Caco-2 (cell line): ENCODE measurements around the gene TBRG4. TPM values are rescaled to one million over a fixed set of nuclear protein-coding genes. Genes with fewer than 3 reads are reported as not detected.

Experiments used
- BruUV-seq: library from RNA; stranded (reverse); fragments of 400-500 nt; replicated peaks from 2 replicates; lab custom pipeline; 2021; lab: Mats Ljungman, UMichigan
- CTCF ChIA-PET: fragments of 300-600 bp; sonication (Branson Sonifier 250); formaldehyde crosslinking; loops from one replicate; lab custom pipeline; 2022; ENCODE audit warnings: antibody characterized with exemption; lab: Charles Lee
- POLR2A ChIA-PET: fragments of 300-600 bp; sonication (Branson Sonifier 250); formaldehyde crosslinking; loops from one replicate; lab custom pipeline; 2022; ENCODE audit warnings: antibody characterized with exemption; lab: Charles Lee
- DNase-seq, 2 experiments: peaks; one replicate each; pipeline versions ENCODE4 v3.0.0 to v3.0.0-alpha.2; 2020 to 2022
- H3K27me3 ChIP-seq: replicated peaks from 2 replicates; pipeline ENCODE4 v1.6.0; 2011; ENCODE audit warnings: low read length; ENCODE audit not compliant: control insufficient read depth, insufficient read depth
- H3K36me3 ChIP-seq: 2 replicates; pipeline ENCODE4 v1.5.1; 2011; ENCODE audit warnings: low read length; ENCODE audit not compliant: control insufficient read depth, insufficient read depth
- H3K4me1 ChIP-seq: fragments of 250-450 bp; sonication (Bioruptor Pico); 2 replicates; pipeline ENCODE4 v1.5.1; 2020; ENCODE audit warnings: mild to moderate bottlenecking
- H3K4me3 ChIP-seq: 2 replicates; pipeline ENCODE4 v1.5.1; 2011; ENCODE audit warnings: low read depth, mild to moderate bottlenecking, control low read depth, low read length
- H3K9me3 ChIP-seq: fragments of 250-450 bp; sonication (Bioruptor Pico); 2 replicates; pipeline ENCODE4 v1.5.1; 2020; ENCODE audit warnings: mild to moderate bottlenecking, moderate library complexity
- H3K27ac Mint-ChIP-seq: one replicate; pipeline ENCODE4 v1.8.0; 2022; ENCODE audit warnings: mixed read lengths; ENCODE audit not compliant: unreplicated experiment
- H3K27me3 Mint-ChIP-seq: one replicate; pipeline ENCODE4 v1.8.0; 2022; ENCODE audit warnings: mixed read lengths; ENCODE audit not compliant: insufficient read depth, unreplicated experiment
- H3K36me3 Mint-ChIP-seq: one replicate; pipeline ENCODE4 v1.8.0; 2022; ENCODE audit warnings: mild to moderate bottlenecking, mixed read lengths; ENCODE audit not compliant: insufficient read depth, unreplicated experiment
- H3K4me1 Mint-ChIP-seq: one replicate; pipeline ENCODE4 v1.8.0; 2022; ENCODE audit warnings: low read depth, mixed read lengths; ENCODE audit not compliant: unreplicated experiment
- H3K4me3 Mint-ChIP-seq: one replicate; pipeline ENCODE4 v1.8.0; 2022; ENCODE audit warnings: mild to moderate bottlenecking, moderate library complexity, mixed read lengths; ENCODE audit not compliant: unreplicated experiment
- H3K9me3 Mint-ChIP-seq: one replicate; pipeline ENCODE4 v1.8.0; 2022; ENCODE audit warnings: mixed read lengths; ENCODE audit not compliant: unreplicated experiment
- intact Hi-C: fragments of 100-400 bp; cut with micrococcal nuclease; formaldehyde crosslinking; loops from one replicate; pipeline ENCODE4 v1.10.0; 2022; ENCODE audit not compliant: unreplicated experiment
- total RNA-seq: library from RNA; stranded (reverse); gene quantifications from 2 replicates; pipeline ENCODE4 v1.2.3, GENCODE V29; 2022
- TF ChIP-seq, protein P1 (sequence below), 2 experiments: fragments of 200-600 bp in 1 of 2; IDR thresholded peaks; 1 replicate in 1 of 2; 2 replicates in 1 of 2; pipeline versions ENCODE4 v1.5.1 to v1.8.0; 2011 to 2022; ENCODE audit warnings: antibody characterized with exemption in 1 of 2, control low read depth in 1 of 2, inconsistent platforms in 1 of 2, low read depth in 1 of 2, low read length in 1 of 2, mild to moderate bottlenecking in 1 of 2, moderate library complexity in 1 of 2; ENCODE audit not compliant: insufficient read depth in 1 of 2, severe bottlenecking in 1 of 2, unreplicated experiment in 1 of 2

TBRG4 gene
- total RNA-seq, 1 experiment from 2014 or later: 116 TPM

DNA sequence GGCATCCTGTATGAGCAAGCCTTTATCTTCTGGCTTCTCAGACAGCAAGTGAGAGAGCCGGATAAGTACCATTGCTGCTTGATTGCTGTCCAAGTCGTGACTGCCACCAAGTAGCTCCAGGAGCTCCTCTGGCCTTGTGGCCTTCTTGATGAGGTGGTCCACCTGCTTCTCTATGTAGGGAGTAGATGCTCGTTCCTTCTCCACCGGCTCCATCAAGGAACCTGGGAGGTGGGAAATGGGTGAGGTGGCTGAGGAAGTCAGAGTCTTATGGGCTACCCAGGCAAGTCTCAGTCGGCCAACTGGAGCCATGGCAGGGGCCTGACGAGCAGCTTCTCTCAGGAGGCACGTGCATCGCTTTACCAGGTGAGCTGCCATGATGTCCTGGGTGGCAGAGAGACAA, 2.6 kb downstream of the TBRG4 start:
- Mint-ChIP-seq H3K36me3 (peaks cover 79% of the 10 kb centered on the region), H3K9me3 (no peaks in the 10 kb centered on the region), H3K4me1 (peaks cover 6% of the 10 kb centered on the region), H3K4me3 (peak overlapping the region; percentile 43), H3K27ac (no peak overlapping the region), H3K27me3 (no peaks in the 10 kb centered on the region)
- Histone ChIP-seq H3K4me1 (peaks cover 4% of the 10 kb centered on the region; the same call in 1 of the 2 replicates), H3K4me3 (no peak overlapping the region), H3K27me3 (no peaks in the 10 kb centered on the region), H3K9me3 (no peaks in the 10 kb centered on the region), H3K36me3 (peaks cover 12% of the 10 kb centered on the region)
- no TSS peak for BruUV-seq
- DNase-seq: no peak
- ChIA-PET CTCF (no interaction called here), POLR2A (no interaction called here)
- intact Hi-C loops: no loop called here
- TF ChIP-seq, protein P1, sequence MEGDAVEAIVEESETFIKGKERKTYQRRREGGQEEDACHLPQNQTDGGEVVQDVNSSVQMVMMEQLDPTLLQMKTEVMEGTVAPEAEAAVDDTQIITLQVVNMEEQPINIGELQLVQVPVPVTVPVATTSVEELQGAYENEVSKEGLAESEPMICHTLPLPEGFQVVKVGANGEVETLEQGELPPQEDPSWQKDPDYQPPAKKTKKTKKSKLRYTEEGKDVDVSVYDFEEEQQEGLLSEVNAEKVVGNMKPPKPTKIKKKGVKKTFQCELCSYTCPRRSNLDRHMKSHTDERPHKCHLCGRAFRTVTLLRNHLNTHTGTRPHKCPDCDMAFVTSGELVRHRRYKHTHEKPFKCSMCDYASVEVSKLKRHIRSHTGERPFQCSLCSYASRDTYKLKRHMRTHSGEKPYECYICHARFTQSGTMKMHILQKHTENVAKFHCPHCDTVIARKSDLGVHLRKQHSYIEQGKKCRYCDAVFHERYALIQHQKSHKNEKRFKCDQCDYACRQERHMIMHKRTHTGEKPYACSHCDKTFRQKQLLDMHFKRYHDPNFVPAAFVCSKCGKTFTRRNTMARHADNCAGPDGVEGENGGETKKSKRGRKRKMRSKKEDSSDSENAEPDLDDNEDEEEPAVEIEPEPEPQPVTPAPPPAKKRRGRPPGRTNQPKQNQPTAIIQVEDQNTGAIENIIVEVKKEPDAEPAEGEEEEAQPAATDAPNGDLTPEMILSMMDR (IDR thresholded peaks at IDR 0.05; ENCODE audit: insufficient read depth in 1 of 2, low read depth in 1 of 2, low read length in 1 of 2, severe bottlenecking in 1 of 2, unreplicated experiment in 1 of 2): no peak

GRCh38 chr7:45107356-45107755, 4.1 kb downstream of the TBRG4 start:
- H3K27me3 ChIP-seq: no peaks in the 10 kb centered on the region
- H3K36me3 ChIP-seq: peaks cover 14% of the 10 kb centered on the region
- CTCF ChIA-PET: no interaction called here
- peaks cover 91% of the 10 kb centered on the region for H3K36me3 Mint-ChIP-seq
- H3K27ac Mint-ChIP-seq: no peak overlapping the region
- peaks cover under 1% of the 10 kb centered on the region; the same call in 1 of the 2 replicates for H3K4me1 ChIP-seq
- H3K4me3 Mint-ChIP-seq: no peak overlapping the region
- intact Hi-C loops: no loop called here
- TF ChIP-seq, protein P1 (IDR thresholded peaks at IDR 0.05; ENCODE audit: insufficient read depth in 1 of 2, low read depth in 1 of 2, low read length in 1 of 2, severe bottlenecking in 1 of 2, unreplicated experiment in 1 of 2): no peak
- H3K9me3 ChIP-seq: no peaks in the 10 kb centered on the region
- H3K9me3 Mint-ChIP-seq: no peaks in the 10 kb centered on the region
- POLR2A ChIA-PET: no interaction called here
- BruUV-seq: no TSS peak
- H3K4me1 Mint-ChIP-seq: peaks cover 6% of the 10 kb centered on the region
- no peaks in the 10 kb centered on the region for H3K27me3 Mint-ChIP-seq
- DNase-seq: no peak
- H3K4me3 ChIP-seq: no peak overlapping the region

DNA sequence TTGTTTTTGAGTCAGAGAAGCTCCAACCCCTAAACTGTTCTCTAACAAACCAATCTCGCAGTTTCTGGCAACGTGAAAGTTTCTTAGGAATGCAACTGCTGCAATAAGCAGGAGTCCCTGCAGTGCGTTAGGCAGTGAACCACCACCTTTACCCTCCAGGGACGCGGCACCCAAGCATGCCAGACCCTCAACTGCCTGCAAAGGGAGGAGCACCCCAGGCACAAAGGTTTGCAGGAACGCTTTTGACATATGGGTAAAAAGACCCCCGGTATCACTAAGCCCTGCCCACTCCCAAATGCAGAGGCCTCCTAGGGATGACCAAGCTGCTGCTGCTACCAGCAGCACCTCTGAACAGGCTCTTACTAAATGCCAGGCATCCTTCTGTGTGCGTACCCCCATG, 4.7 kb downstream of the TBRG4 start:
- no peak overlapping the region for H3K27ac Mint-ChIP-seq
- H3K4me3 ChIP-seq: no peak overlapping the region
- DNase-seq: no peak
- TF ChIP-seq, protein P1 (IDR thresholded peaks at IDR 0.05; ENCODE audit: insufficient read depth in 1 of 2, low read depth in 1 of 2, low read length in 1 of 2, severe bottlenecking in 1 of 2, unreplicated experiment in 1 of 2): no peak
- H3K36me3 Mint-ChIP-seq: peaks cover 92% of the 10 kb centered on the region
- no peaks in the 10 kb centered on the region for H3K4me1 ChIP-seq
- ChIA-PET CTCF (no interaction called here), POLR2A (no interaction called here)
- H3K36me3 ChIP-seq: peaks cover 17% of the 10 kb centered on the region
- H3K9me3 ChIP-seq: no peaks in the 10 kb centered on the region
- H3K4me3 Mint-ChIP-seq: no peak overlapping the region
- no TSS peak for BruUV-seq
- peaks cover 6% of the 10 kb centered on the region for H3K4me1 Mint-ChIP-seq
- H3K27me3 ChIP-seq: no peaks in the 10 kb centered on the region
- no peaks in the 10 kb centered on the region for H3K9me3 Mint-ChIP-seq
- intact Hi-C loops: no loop called here
- no peaks in the 10 kb centered on the region for H3K27me3 Mint-ChIP-seq
